NT2/D1 (cell line): ENCODE data around the gene TRAPPC3.
A peak's percentile ranks its signal among the peaks of the same experiment; 100 is the strongest.
"Not testable (repeated sequence)": the region's sequence is repeated elsewhere in the genome, so short reads cannot be mapped to it uniquely, and the experiment has no call there.

Source experiments
- DNase-seq: peaks from one replicate; pipeline ENCODE4 v3.0.0-alpha.2; 2011; ENCODE audit warnings: low read depth, low spot score
- H3K27me3 ChIP-seq: 2 replicates; pipeline ENCODE4 v1.6.0; 2011; ENCODE audit warnings: mild to moderate bottlenecking; ENCODE audit not compliant: insufficient read length, insufficient read depth
- H3K36me3 ChIP-seq: 2 replicates; pipeline ENCODE4 v1.6.1; 2011; ENCODE audit warnings: mild to moderate bottlenecking, low read length, mixed read lengths; ENCODE audit not compliant: insufficient read depth, insufficient read length
- H3K4me1 ChIP-seq: 2 replicates; pipeline ENCODE4 v1.5.1; 2011; ENCODE audit not compliant: insufficient read depth, insufficient read length
- H3K4me3 ChIP-seq: 2 replicates; pipeline ENCODE4 v1.5.1; 2011; ENCODE audit warnings: low read depth; ENCODE audit not compliant: insufficient read length
- H3K9ac ChIP-seq: 2 replicates; pipeline ENCODE4 v1.6.0; 2011; ENCODE audit warnings: low read depth; ENCODE audit not compliant: insufficient read length
- H3K9me3 ChIP-seq: 2 replicates; pipeline ENCODE4 v1.5.1; 2011; ENCODE audit warnings: mild to moderate bottlenecking, low read length; ENCODE audit not compliant: insufficient read depth
- SUZ12 ChIP-seq: IDR thresholded peaks from 2 replicates; pipeline ENCODE4 v1.6.1; 2011; ENCODE audit not compliant: insufficient read length, insufficient read depth; ENCODE audit errors: extremely low read depth
- YY1 ChIP-seq: IDR thresholded peaks from 2 replicates; pipeline ENCODE4 v1.6.1; 2011; ENCODE audit not compliant: insufficient read length, insufficient read depth
- ZNF274 ChIP-seq: IDR thresholded peaks from 2 replicates; pipeline ENCODE4 v1.6.1; 2011; ENCODE audit warnings: mild to moderate bottlenecking, low read depth, low read length

Gene TRAPPC3

DNA sequence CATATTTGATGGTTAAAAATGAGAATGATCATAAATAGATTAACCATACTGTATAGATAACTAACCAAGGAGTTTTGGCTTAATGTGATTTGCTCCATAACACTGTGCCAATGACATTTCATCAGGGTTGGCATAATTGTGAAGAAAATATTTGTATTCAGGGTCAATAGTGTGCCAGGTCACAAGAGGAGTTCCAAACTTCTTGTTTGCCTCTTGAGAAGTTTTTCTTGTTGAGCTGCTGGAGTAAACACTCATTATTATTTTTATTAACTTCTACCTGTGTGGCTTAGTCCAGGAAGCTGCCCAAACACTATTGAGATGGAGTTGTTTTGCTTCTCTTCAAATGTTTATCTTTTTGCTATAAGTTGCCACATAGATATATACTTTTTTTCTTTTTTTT is 14.1 kb upstream of the TRAPPC3 start:
- peaks cover 85% of the 10 kb centered on the region for H3K36me3 ChIP-seq
- no peaks in the 10 kb centered on the region for H3K9me3 ChIP-seq
- no peak for DNase-seq
- TF ChIP-seq ZNF274 (no peak), YY1 (no peak), SUZ12 (no peak)
- H3K4me3 ChIP-seq: no peak overlapping the region
- H3K27me3 ChIP-seq: no peaks in the 10 kb centered on the region
- H3K9ac ChIP-seq: no peak overlapping the region
- peaks cover 40% of the 10 kb centered on the region for H3K4me1 ChIP-seq

GRCh38 chr1:36162680-36163239 is 13.5 kb upstream of the TRAPPC3 start:
- Histone ChIP-seq H3K27me3 (no peaks in the 10 kb centered on the region), H3K4me1 (peaks cover 46% of the 10 kb centered on the region), H3K9me3 (no peaks in the 10 kb centered on the region), H3K36me3 (peaks cover 87% of the 10 kb centered on the region), H3K9ac (no peak overlapping the region), H3K4me3 (no peak overlapping the region)
- no peak for DNase-seq
- TF ChIP-seq YY1 (no peak), ZNF274 (no peak), SUZ12 (no peak)

GRCh38 chr1:36161641-36162531 is 12.6 kb upstream of the TRAPPC3 start:
- H3K9me3 ChIP-seq: no peaks in the 10 kb centered on the region
- TF ChIP-seq SUZ12: no peak
- no peak for TF ChIP-seq ZNF274
- TF ChIP-seq YY1: no peak
- H3K9ac ChIP-seq: peak overlapping the region; percentile 38
- DNase-seq: no peak
- peaks cover 83% of the 10 kb centered on the region for H3K36me3 ChIP-seq
- H3K27me3 ChIP-seq: no peaks in the 10 kb centered on the region
- no peak overlapping the region for H3K4me3 ChIP-seq
- H3K4me1 ChIP-seq: peaks cover 47% of the 10 kb centered on the region

- no peak for DNase-seq
- Histone ChIP-seq H3K9me3 (no peaks in the 10 kb centered on the region), H3K9ac (peak overlapping the region; percentile 38), H3K4me3 (no peak overlapping the region), H3K4me1 (peaks cover 42% of the 10 kb centered on the region), H3K36me3 (peaks cover 76% of the 10 kb centered on the region), H3K27me3 (no peaks in the 10 kb centered on the region)
- TF ChIP-seq YY1: peak; percentile 41
- TF ChIP-seq ZNF274: no peak
These were observed 11.7 kb upstream of the TRAPPC3 start for GRCh38 chr1:36160949-36161485.

GRCh38 chr1:36160388-36160948 is 11.2 kb upstream of the TRAPPC3 start:
- peaks cover 74% of the 10 kb centered on the region for H3K36me3 ChIP-seq
- no peaks in the 10 kb centered on the region for H3K9me3 ChIP-seq
- TF ChIP-seq ZNF274: no peak
- H3K4me3 ChIP-seq: no peak overlapping the region
- peak overlapping the region; percentile 38 for H3K9ac ChIP-seq
- no peak for DNase-seq
- H3K4me1 ChIP-seq: peaks cover 41% of the 10 kb centered on the region
- H3K27me3 ChIP-seq: no peaks in the 10 kb centered on the region

- peaks cover 69% of the 10 kb centered on the region for H3K36me3 ChIP-seq
- TF ChIP-seq SUZ12 (no peak), YY1 (no peak), ZNF274 (no peak)
- H3K9me3 ChIP-seq: no peaks in the 10 kb centered on the region
- peaks cover 41% of the 10 kb centered on the region for H3K4me1 ChIP-seq
- H3K27me3 ChIP-seq: no peaks in the 10 kb centered on the region
- no peak for DNase-seq
- peak overlapping the region; percentile 14 for H3K9ac ChIP-seq
- no peak overlapping the region for H3K4me3 ChIP-seq
These were observed 10.5 kb upstream of the TRAPPC3 start for GRCh38 chr1:36159614-36160387.

DNA sequence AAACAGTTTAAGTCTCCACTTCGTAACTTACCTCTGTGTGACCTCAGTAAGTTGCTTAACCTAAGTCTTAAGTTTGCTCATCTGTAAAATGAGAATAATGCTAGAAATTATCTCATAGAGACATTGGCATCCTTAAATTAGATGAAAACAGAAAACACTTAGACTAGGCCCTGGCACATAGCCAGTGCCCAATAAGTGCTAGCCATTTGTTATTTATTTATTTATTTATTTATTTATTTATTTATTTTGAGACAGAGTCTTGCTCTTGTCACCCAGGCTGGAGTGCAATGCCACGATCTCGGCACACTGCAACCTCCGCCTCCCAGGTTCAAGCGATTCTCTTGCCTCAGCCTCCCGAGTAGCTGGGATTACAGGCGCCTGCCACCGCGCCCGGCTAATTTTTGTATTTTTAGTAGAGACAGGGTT is 9.6 kb upstream of the TRAPPC3 start:
- H3K27me3 ChIP-seq, DNase-seq, H3K4me3 ChIP-seq, H3K9me3 ChIP-seq, H3K9ac ChIP-seq: not testable (repeated sequence)
- H3K4me1 ChIP-seq: peaks cover 38% of the 10 kb centered on the region
- peaks cover 61% of the 10 kb centered on the region for H3K36me3 ChIP-seq
